HTERT RPE-1 (cell line): ENCODE measurements around the gene ASCL2.
"Not testable (repeated sequence)": the region's sequence is repeated elsewhere in the genome, so short reads cannot be mapped to it uniquely, and the experiment has no call there.

Experiments
- in situ Hi-C: fragments of 300-500 bp; cut with MboI; formaldehyde crosslinking; loops from 4 replicates; pipeline ENCODE4 v1.14.3; 2020; ENCODE audit warnings: low sequenced_read_pairs

The ASCL2 gene

DNA sequence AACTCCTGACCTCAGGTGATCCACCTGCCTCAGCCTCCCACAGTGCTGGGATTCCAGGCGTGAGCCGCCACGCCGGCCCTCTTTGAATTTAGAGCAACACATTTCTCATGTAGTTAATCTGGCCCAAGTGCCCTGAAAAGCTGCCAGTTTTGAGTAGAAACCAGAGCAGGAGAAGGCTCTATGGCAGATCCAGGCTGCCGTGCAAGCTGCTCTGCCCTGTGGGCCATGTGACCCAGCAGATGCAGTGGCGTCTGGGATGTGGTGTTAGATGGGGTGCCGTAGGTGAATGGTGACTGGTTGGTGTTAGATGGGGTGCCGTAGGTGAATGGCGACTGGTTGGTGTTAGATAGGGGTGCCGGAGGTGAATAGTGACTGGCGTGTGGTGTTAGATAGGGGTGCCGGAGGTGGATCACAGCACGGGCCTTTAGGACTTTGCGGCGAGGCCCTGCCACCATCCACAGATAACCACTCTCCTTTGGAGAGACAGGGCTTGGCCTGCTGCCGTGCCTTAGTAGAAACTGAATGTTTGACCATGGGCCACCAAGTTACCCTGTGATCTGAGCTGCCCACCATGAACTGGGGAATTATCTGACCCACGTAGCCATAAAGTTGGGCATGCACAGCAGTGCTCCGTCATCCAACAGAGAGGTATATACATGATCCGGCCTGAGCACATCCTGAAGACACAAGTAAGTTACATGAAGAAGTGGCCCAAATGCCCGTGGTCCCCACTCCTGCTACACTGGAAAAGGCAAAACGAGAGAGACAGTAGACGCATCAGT lies 32.7 kb downstream of the ASCL2 start:
- in situ Hi-C loops: no loop called here

- in situ Hi-C loops: not testable (repeated sequence)
Measured at GRCh38 chr11:2236381-2237134, 33.8 kb downstream of the ASCL2 start.

- in situ Hi-C loops: no loop called here
Measured at GRCh38 chr11:2235588-2236326, 34.6 kb downstream of the ASCL2 start.

DNA sequence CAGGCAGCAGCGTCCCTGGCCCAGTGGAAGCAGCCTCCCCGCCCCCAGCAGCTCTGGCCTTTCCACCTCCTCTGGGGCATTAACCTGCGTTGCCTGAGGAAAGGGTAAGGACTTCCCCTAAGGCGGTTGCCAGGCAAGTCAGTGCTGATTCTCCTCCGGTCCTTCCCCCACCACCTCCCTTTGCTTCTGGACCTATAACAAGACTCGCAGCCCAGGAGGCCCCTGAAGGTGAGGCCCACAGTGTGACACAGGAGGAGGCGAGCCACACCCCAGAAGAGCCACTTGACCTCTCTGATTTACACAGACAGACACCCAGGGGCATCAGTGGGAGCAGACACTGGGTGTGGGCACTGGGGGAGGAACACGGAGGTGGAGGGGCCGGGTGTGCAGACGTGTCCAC lies 35.4 kb downstream of the ASCL2 start:
- in situ Hi-C loops: no loop called here

- in situ Hi-C loops: no loop called here
Measured at GRCh38 chr11:2233693-2234455, 36.5 kb downstream of the ASCL2 start.

DNA sequence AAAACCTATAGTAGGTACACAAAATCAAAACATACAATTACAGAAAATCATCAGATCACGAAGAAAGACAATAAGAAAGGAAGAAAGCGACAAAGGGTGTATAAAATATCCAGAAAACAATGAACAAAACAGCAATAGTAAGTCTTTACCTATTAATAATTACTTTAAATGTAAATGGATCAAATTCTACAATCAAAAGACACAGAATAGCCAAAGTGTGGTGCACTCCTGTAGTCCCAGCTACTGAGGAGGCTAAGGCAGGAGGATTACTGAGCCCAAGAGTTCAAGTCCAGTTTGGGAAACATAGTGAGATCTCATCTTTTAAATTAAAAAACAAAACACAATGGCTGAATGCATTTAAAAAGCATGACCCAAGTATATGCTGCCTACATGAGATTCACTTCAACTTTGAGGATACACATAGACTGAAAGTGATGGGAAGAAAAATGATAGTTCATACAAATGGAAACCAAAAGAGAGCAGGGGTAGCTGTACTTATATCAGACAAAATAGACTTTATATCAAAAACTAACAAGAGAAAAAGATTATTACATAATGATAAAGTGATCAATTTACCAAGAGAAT lies 40.6 kb downstream of the ASCL2 start:
- in situ Hi-C loops: no loop called here

DNA sequence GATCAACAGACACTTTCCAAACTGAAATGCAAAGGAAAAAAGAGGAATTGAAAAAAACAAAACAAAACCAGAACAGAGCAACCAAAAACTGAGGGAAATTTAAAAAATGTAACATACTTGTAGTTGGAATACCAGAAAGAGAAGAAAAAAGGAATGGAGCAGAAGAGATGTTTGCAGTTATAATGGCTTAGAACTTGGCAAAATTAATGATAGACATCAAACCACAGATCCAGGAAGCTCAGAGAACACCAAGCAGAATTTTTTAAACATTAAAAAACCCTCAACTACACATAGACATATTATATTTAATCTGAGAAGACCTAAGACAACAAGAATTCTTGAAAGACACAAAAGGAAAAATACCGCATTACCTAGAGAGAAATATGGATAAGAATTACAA lies 46.1 kb downstream of the ASCL2 start:
- in situ Hi-C loops: no loop called here

DNA sequence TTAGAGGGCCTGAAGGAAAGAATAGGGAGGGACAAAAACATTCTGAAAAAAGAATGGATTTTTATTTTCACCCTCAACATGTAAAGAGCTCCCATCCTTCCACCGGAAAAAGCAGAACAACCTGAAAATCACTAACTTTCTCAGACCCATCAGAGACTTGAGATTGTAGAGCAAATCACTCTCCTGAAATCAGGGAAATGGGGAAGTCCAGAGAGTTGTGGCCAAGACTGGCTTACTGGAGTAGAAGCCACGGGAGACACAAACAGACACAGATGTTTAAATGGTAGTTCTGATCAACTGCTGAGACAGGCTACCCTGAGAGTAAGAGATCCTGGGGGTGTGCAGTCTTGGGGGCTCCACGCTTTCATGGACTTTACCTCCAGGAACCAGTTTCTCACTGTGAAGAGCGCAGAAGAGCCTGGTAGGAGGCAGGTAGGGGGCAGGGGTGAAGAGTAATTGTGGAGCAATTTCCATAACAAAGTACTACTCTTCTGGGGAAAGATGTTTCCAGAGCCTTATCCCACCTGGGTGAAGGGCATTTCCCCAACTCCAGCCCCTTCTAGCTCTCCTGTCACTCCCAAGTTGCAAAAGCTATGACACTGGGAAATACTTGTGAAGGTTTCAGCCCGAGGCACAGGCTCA lies 47.1 kb downstream of the ASCL2 start:
- in situ Hi-C loops: no loop called here

- in situ Hi-C loops: no loop called here
Measured at GRCh38 chr11:2222451-2222850, 47.9 kb downstream of the ASCL2 start.

- in situ Hi-C loops: no loop called here
Measured at GRCh38 chr11:2221591-2221990, 48.8 kb downstream of the ASCL2 start.

- in situ Hi-C loops: no loop called here
Measured at GRCh38 chr11:2221024-2221423, 49.4 kb downstream of the ASCL2 start.

- in situ Hi-C loops: no loop called here
Measured at GRCh38 chr11:2220173-2220771, 50.1 kb downstream of the ASCL2 start.

DNA sequence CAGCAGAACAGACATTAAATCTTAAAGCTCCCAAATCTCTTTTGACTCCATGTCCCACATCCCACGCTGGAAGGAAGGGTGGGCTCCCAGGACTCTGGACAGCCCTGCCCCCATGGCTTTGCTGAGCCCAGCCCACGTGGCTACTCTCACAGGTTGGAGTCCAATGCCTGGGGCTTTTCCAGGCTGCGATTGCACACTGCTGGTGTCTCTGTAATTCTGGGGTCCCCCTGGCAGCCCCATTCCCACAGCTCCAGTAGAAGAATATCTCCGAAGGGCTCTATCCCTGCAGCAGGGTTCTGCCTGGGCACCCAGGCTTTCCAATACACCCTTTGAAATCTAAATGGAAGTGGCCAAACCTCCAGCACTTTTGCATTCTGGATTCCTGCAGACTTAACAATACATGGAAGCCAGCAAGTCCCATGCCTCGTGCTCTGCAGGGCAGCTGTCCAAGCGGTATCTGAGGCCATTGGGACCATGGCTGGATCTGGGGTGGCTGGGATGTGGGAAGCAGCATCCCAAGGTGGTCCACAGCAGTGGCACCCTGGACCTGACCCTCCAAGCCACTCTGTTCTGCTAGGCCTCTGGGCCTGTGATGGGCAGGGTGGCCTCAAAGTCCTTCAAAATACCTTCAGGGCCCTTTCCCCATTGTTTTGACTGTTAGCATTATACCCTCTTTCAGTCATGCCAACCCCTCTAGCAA lies 50.9 kb downstream of the ASCL2 start:
- in situ Hi-C loops: no loop called here
